ENCODE measurements around the gene POU5F2.

The POU5F2 gene

GRCh38 chr5:93748875-93749397, 7.5 kb upstream of the POU5F2 start:
- TF ChIP-seq CTCF (IDR thresholded peaks at IDR 0.05; ENCODE audit: poor library complexity, severe bottlenecking), result no peak
- no peak for ATAC-seq (ENCODE audit: low read depth)
- no peak for DNase-seq (ENCODE audit: low spot score)
- Histone ChIP-seq H3K27ac (ENCODE audit: poor library complexity, severe bottlenecking) (no peak overlapping the region), H3K27me3 (ENCODE audit: insufficient read depth, poor library complexity, severe bottlenecking) (no peaks in the 10 kb centered on the region), H3K4me1 (ENCODE audit: insufficient read depth, poor library complexity, severe bottlenecking) (no peaks in the 10 kb centered on the region), H3K36me3 (ENCODE audit: low read depth) (no peaks in the 10 kb centered on the region), H3K9me3 (ENCODE audit: severe bottlenecking) (no peaks in the 10 kb centered on the region), H3K4me3 (ENCODE audit: severe bottlenecking) (no peak overlapping the region)

DNA sequence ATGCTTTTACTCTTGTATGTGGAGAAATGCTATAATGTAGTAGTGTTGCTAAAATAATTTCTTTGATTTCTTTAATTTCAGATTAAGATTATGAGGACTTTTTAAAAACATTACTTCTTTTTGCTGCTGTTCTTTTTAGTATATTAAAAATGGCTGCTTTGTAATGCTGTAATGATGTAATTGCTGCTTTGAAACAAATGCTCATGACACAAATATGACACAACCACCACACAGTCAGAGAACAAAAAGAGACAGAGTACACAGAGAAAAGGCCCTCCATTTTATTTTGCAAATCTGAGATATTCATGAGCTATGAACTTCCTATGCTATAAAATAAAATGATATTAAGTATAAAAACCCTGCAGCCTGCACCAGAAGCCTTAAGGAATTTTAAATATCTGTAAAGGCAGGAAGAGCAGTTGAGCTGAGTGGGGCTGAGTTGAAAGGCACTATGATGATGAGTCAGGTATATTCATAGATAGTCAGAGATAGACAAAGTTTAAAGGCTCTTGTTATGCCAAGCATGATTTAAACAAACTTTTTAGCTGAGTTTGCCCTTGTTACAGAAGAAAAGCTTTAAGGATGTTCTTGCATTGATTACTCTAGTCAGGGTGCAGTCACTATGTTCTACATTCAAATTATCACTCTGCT, 5.1 kb upstream of the POU5F2 start:
- peak; percentile 78 for ATAC-seq (ENCODE audit: low read depth)
- DNase-seq (ENCODE audit: low spot score), result no peak
- no peaks in the 10 kb centered on the region for H3K27me3 ChIP-seq (ENCODE audit: insufficient read depth, poor library complexity, severe bottlenecking)

DNA sequence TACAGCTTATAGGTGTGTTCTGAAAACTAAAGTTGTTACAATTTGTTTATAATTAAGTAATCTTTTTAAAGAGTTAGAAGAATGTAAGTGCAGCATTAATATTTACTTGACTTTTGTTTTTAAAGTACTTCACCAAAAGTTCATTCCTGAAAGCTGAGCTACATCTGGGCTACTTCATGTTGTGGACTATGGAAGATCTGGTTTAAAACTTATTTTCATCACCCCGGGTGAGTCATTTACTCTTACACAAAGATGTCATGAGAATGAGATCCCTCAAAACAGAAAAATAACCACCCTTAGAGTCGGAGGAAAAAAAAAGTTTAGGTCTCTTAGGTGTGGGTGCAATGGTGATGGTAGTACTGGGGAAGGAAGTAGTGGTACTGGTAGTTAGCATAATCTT, 5.1 kb downstream of the POU5F2 start:
- no peak for TF ChIP-seq CTCF (IDR thresholded peaks at IDR 0.05; ENCODE audit: poor library complexity, severe bottlenecking)
- ATAC-seq (ENCODE audit: low read depth), result no peak
- Histone ChIP-seq H3K9me3 (ENCODE audit: severe bottlenecking) (no peaks in the 10 kb centered on the region), H3K4me1 (ENCODE audit: insufficient read depth, poor library complexity, severe bottlenecking) (no peaks in the 10 kb centered on the region), H3K27me3 (ENCODE audit: insufficient read depth, poor library complexity, severe bottlenecking) (no peaks in the 10 kb centered on the region), H3K36me3 (ENCODE audit: low read depth) (no peaks in the 10 kb centered on the region), H3K27ac (ENCODE audit: poor library complexity, severe bottlenecking) (no peak overlapping the region), H3K4me3 (ENCODE audit: severe bottlenecking) (no peak overlapping the region)
- no peak for DNase-seq (ENCODE audit: low spot score)

More for the DNA sequence above, 5.1 kb upstream of the POU5F2 start:
- no peaks in the 10 kb centered on the region for H3K9me3 ChIP-seq (ENCODE audit: severe bottlenecking)
- H3K36me3 ChIP-seq (ENCODE audit: low read depth), result no peaks in the 10 kb centered on the region
- H3K4me1 ChIP-seq (ENCODE audit: insufficient read depth, poor library complexity, severe bottlenecking), result no peaks in the 10 kb centered on the region
- H3K4me3 ChIP-seq (ENCODE audit: severe bottlenecking), result no peak overlapping the region
- TF ChIP-seq CTCF (IDR thresholded peaks at IDR 0.05; ENCODE audit: poor library complexity, severe bottlenecking), result no peak
- no peak overlapping the region for H3K27ac ChIP-seq (ENCODE audit: poor library complexity, severe bottlenecking)

- DNase-seq (ENCODE audit: low spot score) (no peak), ATAC-seq (ENCODE audit: low read depth) (no peak)
- Histone ChIP-seq H3K4me3 (ENCODE audit: severe bottlenecking) (no peak overlapping the region), H3K27me3 (ENCODE audit: insufficient read depth, poor library complexity, severe bottlenecking) (no peaks in the 10 kb centered on the region), H3K36me3 (ENCODE audit: low read depth) (no peaks in the 10 kb centered on the region), H3K27ac (ENCODE audit: poor library complexity, severe bottlenecking) (no peak overlapping the region), H3K9me3 (ENCODE audit: severe bottlenecking) (no peaks in the 10 kb centered on the region), H3K4me1 (ENCODE audit: insufficient read depth, poor library complexity, severe bottlenecking) (no peaks in the 10 kb centered on the region)
- no peak for TF ChIP-seq CTCF (IDR thresholded peaks at IDR 0.05; ENCODE audit: poor library complexity, severe bottlenecking)
Observed at GRCh38 chr5:93735378-93735777, 6.0 kb downstream of the POU5F2 start.

GRCh38 chr5:93731987-93732386, 9.4 kb downstream of the POU5F2 start:
- DNase-seq (ENCODE audit: low spot score), result no peak
- Histone ChIP-seq H3K27ac (ENCODE audit: poor library complexity, severe bottlenecking) (no peak overlapping the region), H3K9me3 (ENCODE audit: severe bottlenecking) (no peaks in the 10 kb centered on the region), H3K4me3 (ENCODE audit: severe bottlenecking) (no peak overlapping the region), H3K27me3 (ENCODE audit: insufficient read depth, poor library complexity, severe bottlenecking) (no peaks in the 10 kb centered on the region), H3K36me3 (ENCODE audit: low read depth) (no peaks in the 10 kb centered on the region), H3K4me1 (ENCODE audit: insufficient read depth, poor library complexity, severe bottlenecking) (no peaks in the 10 kb centered on the region)
- TF ChIP-seq CTCF (IDR thresholded peaks at IDR 0.05; ENCODE audit: poor library complexity, severe bottlenecking), result no peak
- ATAC-seq (ENCODE audit: low read depth), result no peak
